ENCODE data around the gene FADS3.

The FADS3 gene

GRCh38 chr11:61864814-61865775, 26.2 kb downstream of the FADS3 start:
- TF ChIP-seq CSRNP3 (CRISPR knock-in tag; IDR thresholded peaks at IDR 0.05): no peak
- no peak for TF ChIP-seq ZC3H10 (CRISPR knock-in tag; IDR thresholded peaks at IDR 0.05)
- TF ChIP-seq RARB (CRISPR knock-in tag; IDR thresholded peaks at IDR 0.05): no peak
- TF ChIP-seq CREB5 (CRISPR knock-in tag; IDR thresholded peaks at IDR 0.05; ENCODE audit: low read depth): no peak
- no peak for TF ChIP-seq TSHZ2 (CRISPR knock-in tag; IDR thresholded peaks at IDR 0.05)
- TF ChIP-seq SNAI2 (CRISPR knock-in tag; IDR thresholded peaks at IDR 0.05): no peak
- TF ChIP-seq ZFP3 (CRISPR knock-in tag; IDR thresholded peaks at IDR 0.05): no peak
- no peak for TF ChIP-seq CSDC2 (CRISPR knock-in tag; IDR thresholded peaks at IDR 0.05)
- no peak for TF ChIP-seq ISL1 (CRISPR knock-in tag; IDR thresholded peaks at IDR 0.05)
- TF ChIP-seq TOX (CRISPR knock-in tag; IDR thresholded peaks at IDR 0.05; ENCODE audit: borderline replicate concordance): no peak
- no peak for TF ChIP-seq POU6F1 (CRISPR knock-in tag; IDR thresholded peaks at IDR 0.05; ENCODE audit: borderline replicate concordance, low read depth)
- no peak for TF ChIP-seq TCF4 (CRISPR knock-in tag; IDR thresholded peaks at IDR 0.05; ENCODE audit: borderline replicate concordance)
- no peak for TF ChIP-seq ZNF8 (CRISPR knock-in tag; IDR thresholded peaks at IDR 0.05)
- no peak for TF ChIP-seq PPARA (CRISPR knock-in tag; IDR thresholded peaks at IDR 0.05; ENCODE audit: borderline replicate concordance)
- no peak for TF ChIP-seq BACH2 (CRISPR knock-in tag; IDR thresholded peaks at IDR 0.05; ENCODE audit: borderline replicate concordance)
- TF ChIP-seq ZNF70 (CRISPR knock-in tag; IDR thresholded peaks at IDR 0.05): no peak
- no peak for TF ChIP-seq ESRRG (CRISPR knock-in tag; IDR thresholded peaks at IDR 0.05)
- no peak for TF ChIP-seq GLIS3 (CRISPR knock-in tag; IDR thresholded peaks at IDR 0.05)
- no peak for TF ChIP-seq ZFP30 (CRISPR knock-in tag; IDR thresholded peaks at IDR 0.05)
- no peak for ATAC-seq

- ATAC-seq: no peak
- TF ChIP-seq ZC3H10 (CRISPR knock-in tag; IDR thresholded peaks at IDR 0.05) (no peak), ZNF565 (CRISPR knock-in tag; conservative IDR thresholded peaks at IDR 0.05; ENCODE audit: low read depth) (no peak), CREB5 (CRISPR knock-in tag; IDR thresholded peaks at IDR 0.05; ENCODE audit: low read depth) (no peak), ESRRG (CRISPR knock-in tag; IDR thresholded peaks at IDR 0.05) (no peak), CSDC2 (CRISPR knock-in tag; IDR thresholded peaks at IDR 0.05) (no peak), ZNF70 (CRISPR knock-in tag; IDR thresholded peaks at IDR 0.05) (no peak), TCF4 (CRISPR knock-in tag; IDR thresholded peaks at IDR 0.05; ENCODE audit: borderline replicate concordance) (no peak), GLIS3 (CRISPR knock-in tag; IDR thresholded peaks at IDR 0.05) (no peak), OSR1 (CRISPR knock-in tag; IDR thresholded peaks at IDR 0.05) (no peak), ZNF8 (CRISPR knock-in tag; IDR thresholded peaks at IDR 0.05) (no peak), PATZ1 (CRISPR knock-in tag; IDR thresholded peaks at IDR 0.05; ENCODE audit: borderline replicate concordance) (no peak), ISL1 (CRISPR knock-in tag; IDR thresholded peaks at IDR 0.05) (no peak), PPARA (CRISPR knock-in tag; IDR thresholded peaks at IDR 0.05; ENCODE audit: borderline replicate concordance) (no peak), ARNTL (CRISPR knock-in tag; IDR thresholded peaks at IDR 0.05; ENCODE audit: borderline replicate concordance, low read depth) (no peak), CSRNP3 (CRISPR knock-in tag; IDR thresholded peaks at IDR 0.05) (no peak)
These were observed 27.7 kb downstream of the FADS3 start for GRCh38 chr11:61863548-61864081.
